ENCODE measurements around the gene EIF4E2.

GRCh38 chr2:232524771-232525170 is 25.7 kb upstream of the EIF4E2 start:
- TF ChIP-seq POLR2A (IDR thresholded peaks at IDR 0.05; ENCODE audit: extremely low read depth, insufficient read length) = no peak
- no peak for TF ChIP-seq CTCF (IDR thresholded peaks at IDR 0.05; ENCODE audit: low read depth, low read length)

Measured in NB4 (cell line).